Mucosa of rectum (tissue), 2 donors: ENCODE data around the gene GRIK1.

Source experiments
- H3K27ac ChIP-seq, 2 donors: one replicate each; pipeline ENCODE4 v1.7.0; 2013; ENCODE audit warnings: inconsistent platforms in 2 of 2, low read depth in 2 of 2, low read length in 2 of 2
- H3K27me3 ChIP-seq, 2 donors: one replicate each; pipeline ENCODE4 v1.7.0; 2013; ENCODE audit warnings: low read length in 2 of 2; ENCODE audit not compliant: control insufficient read depth in 2 of 2, insufficient read depth in 2 of 2
- H3K36me3 ChIP-seq, 2 donors: one replicate each; pipeline ENCODE4 v1.7.0; 2013; ENCODE audit warnings: low read length in 2 of 2; ENCODE audit not compliant: control insufficient read depth in 2 of 2, insufficient read depth in 2 of 2
- H3K4me1 ChIP-seq, 2 donors: one replicate each; pipeline ENCODE4 v1.7.0; 2013; ENCODE audit warnings: low read length in 2 of 2, mild to moderate bottlenecking in 1 of 2; ENCODE audit not compliant: control insufficient read depth in 2 of 2, insufficient read depth in 2 of 2
- H3K4me3 ChIP-seq, 2 donors: one replicate each; pipeline ENCODE4 v1.7.0; 2013; ENCODE audit warnings: low read length in 2 of 2
- H3K9ac ChIP-seq, 2 donors: one replicate each; pipeline ENCODE4 v1.7.0; 2013; ENCODE audit warnings: low read length in 2 of 2, low read depth in 1 of 2, mild to moderate bottlenecking in 1 of 2
- H3K9me3 ChIP-seq, 2 donors: one replicate each; pipeline ENCODE4 v1.7.0; 2013; ENCODE audit warnings: low read length in 2 of 2; ENCODE audit not compliant: control insufficient read depth in 2 of 2
- donor health status: healthy.
- donor health status: Normal muscosa, but diverticular disease.

GRIK1 gene

GRCh38 chr21:29933088-29933487, 6.7 kb downstream of the GRIK1 start:
- no peak overlapping the region for H3K9ac ChIP-seq
- H3K9me3 ChIP-seq = no peaks in the 10 kb centered on the region
- H3K27me3 ChIP-seq = no peaks in the 10 kb centered on the region
- no peaks in the 10 kb centered on the region for H3K4me1 ChIP-seq
- no peaks in the 10 kb centered on the region for H3K36me3 ChIP-seq
- H3K4me3 ChIP-seq = no peak overlapping the region
- no peak overlapping the region for H3K27ac ChIP-seq

- H3K4me3 ChIP-seq = no peak overlapping the region
- no peaks in the 10 kb centered on the region for H3K4me1 ChIP-seq
- H3K36me3 ChIP-seq = no peaks in the 10 kb centered on the region
- no peak overlapping the region for H3K9ac ChIP-seq
- no peak overlapping the region for H3K27ac ChIP-seq
- no peaks in the 10 kb centered on the region for H3K27me3 ChIP-seq
- H3K9me3 ChIP-seq = no peaks in the 10 kb centered on the region
Observed at GRCh38 chr21:29928537-29928936, 11.3 kb downstream of the GRIK1 start.

GRCh38 chr21:29920938-29921337, 18.9 kb downstream of the GRIK1 start:
- Histone ChIP-seq H3K4me1 (no peaks in the 10 kb centered on the region), H3K36me3 (no peaks in the 10 kb centered on the region), H3K9me3 (no peaks in the 10 kb centered on the region), H3K27ac (no peak overlapping the region), H3K4me3 (no peak overlapping the region), H3K27me3 (no peaks in the 10 kb centered on the region), H3K9ac (no peak overlapping the region)

- Histone ChIP-seq H3K9me3 (no peaks in the 10 kb centered on the region), H3K27me3 (no peaks in the 10 kb centered on the region), H3K4me3 (no peak overlapping the region), H3K4me1 (no peaks in the 10 kb centered on the region), H3K9ac (no peak overlapping the region), H3K36me3 (no peaks in the 10 kb centered on the region), H3K27ac (no peak overlapping the region)
Observed at GRCh38 chr21:29914326-29914725, 25.5 kb downstream of the GRIK1 start.

DNA sequence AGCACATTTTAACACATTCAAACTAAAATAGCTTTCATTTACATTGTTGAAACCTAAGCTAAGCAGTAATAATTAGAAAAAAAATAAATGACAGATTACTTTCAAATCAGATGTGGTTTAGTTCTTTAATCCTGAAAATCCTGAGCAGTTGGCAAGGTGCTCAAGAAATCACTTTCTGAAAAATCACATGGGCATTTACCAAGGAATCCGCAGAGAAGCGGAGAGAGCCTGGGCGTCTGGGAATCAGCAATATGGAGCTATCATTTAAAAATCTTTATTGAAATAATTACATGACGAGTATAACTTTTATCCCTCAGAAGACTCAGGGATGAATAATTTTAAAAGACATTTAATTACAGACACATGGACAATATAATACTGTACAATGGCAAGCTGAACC, 30.2 kb downstream of the GRIK1 start:
- Histone ChIP-seq H3K36me3 (no peaks in the 10 kb centered on the region), H3K27me3 (no peaks in the 10 kb centered on the region), H3K9me3 (no peaks in the 10 kb centered on the region), H3K27ac (no peak overlapping the region), H3K4me3 (no peak overlapping the region), H3K4me1 (no peaks in the 10 kb centered on the region), H3K9ac (no peak overlapping the region)

DNA sequence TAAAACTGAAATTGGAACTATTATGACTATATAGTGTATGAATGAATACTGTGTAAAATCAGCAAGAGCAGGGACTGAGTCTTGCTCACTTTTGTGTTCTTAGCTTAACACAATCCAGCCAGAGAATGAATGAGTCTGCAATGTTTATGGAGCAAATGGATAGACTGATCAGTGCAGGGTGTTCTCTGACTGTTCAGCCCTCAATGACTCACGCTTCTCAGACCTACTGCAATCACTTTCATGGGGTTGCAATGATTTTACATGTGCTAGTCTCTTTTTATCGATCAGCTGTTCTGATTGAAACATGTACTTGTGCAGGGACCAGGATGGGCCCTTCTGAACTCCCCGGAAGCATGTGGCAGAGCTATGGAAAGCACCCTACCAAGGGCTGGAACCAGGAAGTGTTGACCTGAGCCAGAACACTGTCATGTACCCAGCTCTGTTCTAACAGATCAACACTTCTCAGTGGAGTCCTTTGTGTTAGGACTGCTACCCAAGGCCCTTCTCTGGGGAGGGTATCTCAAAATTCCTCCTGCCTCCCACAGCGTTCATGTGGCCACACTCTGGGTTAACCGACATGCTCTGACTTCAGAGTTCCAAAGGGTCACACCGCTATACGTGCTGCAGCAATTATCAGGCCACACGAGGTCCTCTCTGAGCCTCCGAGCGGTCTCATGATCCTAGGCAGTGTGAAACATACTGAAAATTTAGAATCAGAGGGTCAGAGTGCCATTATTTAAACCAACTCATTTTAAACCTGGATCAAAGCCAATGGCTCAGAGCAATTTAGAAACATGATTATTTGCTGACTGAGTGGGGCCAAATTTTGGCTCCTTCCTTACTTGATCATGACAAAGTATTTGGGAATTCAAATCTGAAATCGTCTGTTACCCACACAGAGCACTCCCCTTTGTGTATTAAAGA, 35.2 kb downstream of the GRIK1 start:
- no peak overlapping the region for H3K27ac ChIP-seq
- H3K4me1 ChIP-seq = no peaks in the 10 kb centered on the region
- no peak overlapping the region for H3K4me3 ChIP-seq
- no peak overlapping the region for H3K9ac ChIP-seq
- H3K9me3 ChIP-seq = no peaks in the 10 kb centered on the region
- H3K27me3 ChIP-seq = no peaks in the 10 kb centered on the region
- H3K36me3 ChIP-seq = no peaks in the 10 kb centered on the region

- Histone ChIP-seq H3K36me3 (no peaks in the 10 kb centered on the region), H3K27ac (no peak overlapping the region), H3K4me3 (no peak overlapping the region), H3K4me1 (no peaks in the 10 kb centered on the region), H3K9ac (no peak overlapping the region), H3K27me3 (no peaks in the 10 kb centered on the region), H3K9me3 (no peaks in the 10 kb centered on the region)
Observed at GRCh38 chr21:29896884-29897283, 42.9 kb downstream of the GRIK1 start.

DNA sequence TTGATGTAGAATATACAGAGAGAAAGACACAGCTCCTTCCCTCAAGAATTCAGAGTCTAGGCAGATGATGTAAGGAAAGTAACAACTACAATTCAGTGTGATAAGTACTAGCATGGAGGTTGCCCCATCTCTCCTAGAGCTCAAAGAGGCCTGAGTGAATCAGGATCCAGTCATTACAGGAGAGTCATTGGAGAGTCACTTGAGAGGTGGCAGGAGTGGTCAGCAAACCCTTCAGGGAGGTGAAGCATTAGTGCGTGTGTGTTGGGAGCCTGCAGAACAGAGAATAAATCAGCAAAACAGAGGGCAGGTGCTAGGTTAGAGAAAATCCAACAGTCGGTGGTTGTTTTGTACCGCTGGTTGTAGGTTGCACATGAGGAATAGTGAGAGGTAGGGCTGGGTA, 46.1 kb downstream of the GRIK1 start:
- Histone ChIP-seq H3K27me3 (no peaks in the 10 kb centered on the region), H3K4me1 (no peaks in the 10 kb centered on the region), H3K9me3 (no peaks in the 10 kb centered on the region), H3K9ac (no peak overlapping the region), H3K27ac (no peak overlapping the region), H3K4me3 (no peak overlapping the region), H3K36me3 (no peaks in the 10 kb centered on the region)

DNA sequence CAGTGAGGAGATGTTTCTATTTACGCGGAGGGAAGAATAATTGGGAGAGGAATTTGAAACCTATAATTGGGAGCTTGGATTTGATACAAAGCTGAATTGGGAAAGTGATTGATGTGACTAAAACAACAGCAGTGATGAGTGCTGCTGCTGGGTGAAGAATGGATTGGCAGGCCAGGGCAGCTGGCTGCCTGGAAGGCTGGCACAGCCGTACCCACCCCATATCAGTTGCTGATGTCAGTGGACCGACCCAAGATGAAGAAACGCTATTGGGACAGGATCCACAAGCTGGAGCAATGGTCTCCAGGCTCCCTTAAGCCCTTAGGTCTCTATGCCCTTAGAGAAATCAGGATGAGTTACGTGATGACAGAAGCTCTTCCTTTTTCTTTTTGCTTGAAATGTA, 47.4 kb downstream of the GRIK1 start:
- no peak overlapping the region for H3K27ac ChIP-seq
- no peaks in the 10 kb centered on the region for H3K9me3 ChIP-seq
- no peaks in the 10 kb centered on the region for H3K36me3 ChIP-seq
- H3K4me1 ChIP-seq = no peaks in the 10 kb centered on the region
- H3K4me3 ChIP-seq = no peak overlapping the region
- no peaks in the 10 kb centered on the region for H3K27me3 ChIP-seq
- H3K9ac ChIP-seq = no peak overlapping the region

- H3K4me3 ChIP-seq = no peak overlapping the region
- no peaks in the 10 kb centered on the region for H3K36me3 ChIP-seq
- no peaks in the 10 kb centered on the region for H3K4me1 ChIP-seq
- H3K27me3 ChIP-seq = no peaks in the 10 kb centered on the region
- no peak overlapping the region for H3K27ac ChIP-seq
- no peaks in the 10 kb centered on the region for H3K9me3 ChIP-seq
- no peak overlapping the region for H3K9ac ChIP-seq
Observed at GRCh38 chr21:29888437-29888836, 51.4 kb downstream of the GRIK1 start.
